Activated CD8-positive, alpha-beta memory T cell treated with anti-CD3 and anti-CD28 coated beads, Interleukin-2, amount 50 U/mL, for 24 hours (primary cell): Measurements from ENCODE around the gene DNAJC18.

Experiments used
- DNase-seq: peaks from one replicate; pipeline ENCODE4 v3.0.0-alpha.2; 2020; ENCODE audit errors: extremely low read depth

DNAJC18 gene

DNA sequence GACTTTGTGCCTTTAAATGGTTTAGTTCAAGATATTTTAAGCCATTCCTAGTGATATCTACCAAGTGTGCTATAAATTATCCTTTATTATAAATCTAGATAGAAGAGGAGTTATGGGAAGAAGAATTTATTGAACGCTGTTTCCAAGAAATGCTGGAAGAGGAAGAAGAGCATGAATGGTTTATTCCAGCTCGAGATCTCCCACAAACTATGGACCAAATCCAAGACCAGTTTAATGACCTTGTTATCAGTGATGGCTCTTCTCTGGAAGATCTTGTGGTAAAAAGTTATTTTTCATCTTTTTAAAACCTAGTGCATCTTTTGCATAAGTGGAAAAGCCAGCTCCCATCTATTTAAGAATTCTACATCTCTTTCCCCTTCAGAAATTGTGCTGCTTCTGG lies 74.9 kb downstream of the DNAJC18 start:
- DNase-seq = no peak

- DNase-seq = no peak
Measured at GRCh38 chr5:139363937-139364336, 75.4 kb downstream of the DNAJC18 start.

- DNase-seq = no peak
Measured at GRCh38 chr5:139361835-139362429, 77.4 kb downstream of the DNAJC18 start.

GRCh38 chr5:139360384-139360783 lies 78.9 kb downstream of the DNAJC18 start:
- no peak for DNase-seq
